Stimulated activated CD4-positive, alpha-beta T cell treated with anti-CD3 and anti-CD28 coated beads, Interleukin-1b, Interleukin-23, amount 100 ng/mL, for 48 hours (primary cell): ENCODE measurements around the gene MVD.
"Not testable (repeated sequence)": the region's sequence is repeated elsewhere in the genome, so short reads cannot be mapped to it uniquely, and the experiment has no call there.

Experiments used
- DNase-seq: peaks from one replicate; pipeline ENCODE4 v3.0.0-alpha.2; 2020

The MVD gene

DNA sequence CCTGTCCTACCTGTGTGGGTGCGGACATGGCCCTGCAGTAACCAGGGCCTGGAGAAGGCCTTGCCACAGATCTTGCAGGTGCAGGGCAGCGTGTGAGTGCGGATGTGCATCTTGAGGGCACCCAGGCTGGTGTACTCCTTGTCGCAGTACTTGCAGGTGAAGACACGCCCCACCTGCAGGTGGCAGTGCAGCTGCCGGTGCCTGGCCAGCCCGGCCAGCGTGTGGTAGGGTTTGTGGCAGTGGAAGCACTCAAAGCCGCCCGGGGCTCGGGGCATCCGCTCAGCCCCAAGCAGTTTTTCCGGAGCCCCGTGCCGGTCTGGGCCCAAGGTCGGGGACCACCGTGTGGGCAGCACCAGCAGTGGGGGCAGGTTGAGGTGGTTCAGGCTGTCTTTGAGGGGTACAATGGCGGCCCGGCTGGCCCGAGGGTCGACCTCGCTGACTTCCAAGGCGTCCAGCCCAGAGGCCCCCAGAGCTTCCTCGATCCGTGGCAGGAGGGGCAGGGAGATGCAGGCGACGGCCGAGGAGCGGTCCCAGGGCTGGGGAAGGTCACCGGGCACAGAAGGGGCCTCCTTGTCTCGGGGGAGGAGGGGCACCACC, 18.3 kb upstream of the MVD start:
- peak; percentile 57 for DNase-seq

- DNase-seq: no peak
Observed at GRCh38 chr16:88680554-88681083, 17.7 kb upstream of the MVD start.

DNA sequence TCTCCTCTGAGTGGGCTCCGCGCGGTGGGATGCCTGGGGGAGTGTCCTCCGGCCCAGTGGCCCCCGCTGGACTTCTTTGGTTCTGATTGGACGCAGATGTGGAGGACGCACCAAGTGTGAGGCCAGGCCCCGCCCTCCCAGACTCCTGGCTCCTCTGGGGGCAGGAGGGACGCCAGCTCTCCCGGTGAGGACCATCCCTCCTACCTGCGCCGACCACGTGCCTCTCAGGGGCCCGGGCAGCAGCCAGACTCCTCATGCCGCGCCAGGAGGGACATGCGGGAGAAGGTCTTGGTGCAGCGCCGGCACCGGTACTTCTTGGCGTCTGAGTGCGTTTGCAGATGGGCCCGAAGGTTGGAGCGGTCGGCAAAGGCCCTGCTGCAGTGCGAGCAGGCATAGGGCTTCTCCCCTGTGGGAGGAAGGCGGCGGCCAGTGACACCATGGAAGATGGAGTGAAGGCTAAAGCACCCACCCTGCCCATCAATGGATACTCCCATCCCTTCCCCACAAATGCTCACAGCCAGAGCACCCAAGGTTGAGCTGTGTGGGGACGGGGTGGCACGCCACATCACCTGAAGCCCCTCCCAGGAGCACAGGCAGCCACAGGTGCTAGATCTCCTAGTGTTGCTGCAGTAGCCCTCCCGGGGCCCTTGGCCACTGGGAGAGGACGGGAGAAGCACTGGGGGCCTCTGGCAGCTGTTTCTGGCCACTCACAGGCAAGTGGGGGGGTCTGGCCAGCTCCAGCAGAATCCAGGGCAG, 15.5 kb upstream of the MVD start:
- DNase-seq: no peak

DNA sequence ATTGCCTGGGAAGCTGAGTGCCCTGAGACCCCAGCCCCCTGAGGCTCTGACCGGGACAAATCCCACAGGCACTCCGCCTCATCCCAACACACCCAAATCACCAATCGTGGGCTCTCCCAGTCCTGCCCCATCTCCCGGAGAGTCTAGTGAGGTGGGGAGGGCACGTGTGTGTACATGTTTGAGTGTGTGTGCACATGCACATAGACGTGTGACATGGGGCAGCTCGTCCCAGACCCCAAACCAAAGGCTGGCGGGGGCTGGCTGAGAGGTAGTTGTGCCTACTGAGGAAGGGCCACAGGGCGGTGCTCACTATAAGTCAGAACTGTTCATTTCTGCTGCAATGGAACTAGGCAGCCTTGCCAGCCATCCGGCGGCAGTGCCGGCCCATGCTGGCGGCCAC, 14.8 kb upstream of the MVD start:
- no peak for DNase-seq

GRCh38 chr16:88676502-88677242, 13.8 kb upstream of the MVD start:
- DNase-seq: no peak

- no peak for DNase-seq
Observed at GRCh38 chr16:88673716-88674379, 11.0 kb upstream of the MVD start.

- no peak for DNase-seq
Observed at GRCh38 chr16:88672776-88673175, 9.9 kb upstream of the MVD start.

DNA sequence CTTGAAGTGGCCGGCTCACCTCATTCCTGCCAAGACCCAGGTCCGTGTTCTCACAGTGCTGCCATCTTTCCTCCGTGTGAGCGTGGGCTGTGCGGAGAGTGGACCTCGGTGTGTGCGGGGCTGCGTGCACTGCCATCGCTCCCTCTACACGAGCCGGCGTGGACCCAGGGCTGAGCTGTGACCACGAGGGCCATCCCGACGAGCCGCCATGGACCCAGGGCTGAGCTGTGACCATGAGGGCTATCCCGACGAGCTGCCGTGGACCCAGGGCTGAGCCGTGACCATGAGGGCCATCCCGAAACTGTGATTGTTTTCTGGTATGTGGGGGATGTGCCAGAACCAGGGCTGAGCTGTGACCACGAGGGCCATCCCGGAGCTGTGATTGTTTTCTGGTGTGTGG, 8.9 kb upstream of the MVD start:
- no peak for DNase-seq

DNA sequence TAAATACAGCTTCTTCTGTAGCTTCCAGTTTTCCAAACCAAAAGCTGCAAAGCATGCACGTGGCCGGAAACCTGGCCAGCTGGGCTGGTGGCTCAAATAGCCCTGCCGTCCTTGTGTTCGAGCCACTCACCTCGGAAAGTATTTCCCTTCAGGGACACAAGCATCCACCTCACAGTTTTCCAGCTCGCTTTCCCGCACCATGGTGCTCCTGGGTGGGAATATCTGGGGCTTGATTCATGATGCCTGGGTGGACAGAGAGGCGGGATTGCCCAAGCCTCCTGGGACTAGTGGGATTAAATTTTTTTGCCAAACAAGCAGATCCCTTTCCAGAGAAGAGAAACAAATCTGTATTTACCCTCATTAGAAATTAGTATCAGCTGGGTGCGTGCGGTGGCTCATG, 7.1 kb upstream of the MVD start:
- DNase-seq: no peak

- not testable (repeated sequence) for DNase-seq
Observed at GRCh38 chr16:88669493-88669892, 6.6 kb upstream of the MVD start.

DNA sequence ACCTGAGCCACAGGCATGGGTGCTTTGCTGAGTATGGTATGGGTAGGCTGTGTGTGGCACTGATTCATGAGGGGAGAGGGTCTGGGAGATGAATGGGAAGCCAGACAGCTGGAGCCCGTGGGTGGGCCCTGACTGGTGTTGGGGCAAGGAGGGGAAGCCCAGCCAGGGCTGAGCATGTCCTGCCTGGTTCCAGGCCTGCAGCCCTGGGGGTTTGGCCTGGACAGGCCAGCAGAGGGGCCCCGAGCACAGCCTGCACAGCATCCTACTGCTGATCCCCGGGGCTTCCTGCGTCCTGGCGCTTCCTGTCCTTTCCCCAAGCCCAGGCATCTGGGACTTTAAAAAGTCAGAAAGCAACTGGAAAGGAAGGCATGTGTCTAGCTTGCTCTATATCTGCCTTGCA, 4.6 kb upstream of the MVD start:
- DNase-seq: no peak

GRCh38 chr16:88665570-88665969, 2.7 kb upstream of the MVD start:
- DNase-seq: no peak

GRCh38 chr16:88665148-88665547, 2.3 kb upstream of the MVD start:
- no peak for DNase-seq

- DNase-seq: no peak
Observed at GRCh38 chr16:88662222-88662842, 559 bp downstream of the MVD start.

DNA sequence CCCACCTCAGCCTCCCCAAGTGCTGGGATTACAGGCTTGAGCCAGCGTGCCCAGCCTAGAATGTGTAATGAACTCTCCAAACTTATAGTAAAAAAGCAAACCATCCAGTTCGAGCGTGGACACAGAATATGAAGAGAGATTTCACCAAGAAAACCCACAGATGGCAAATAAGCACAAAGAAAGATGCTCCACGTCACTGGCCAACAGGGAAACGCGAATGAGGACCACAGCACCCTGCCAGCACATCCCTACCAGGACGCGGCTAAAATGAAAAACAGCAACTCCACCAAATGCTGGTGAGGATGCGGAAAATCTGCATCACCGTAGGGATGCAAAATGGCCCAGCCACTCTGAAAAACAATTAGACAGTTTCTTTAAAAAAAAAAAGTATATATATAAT, 1.4 kb downstream of the MVD start:
- DNase-seq: no peak

- DNase-seq: no peak
Observed at GRCh38 chr16:88659160-88659559, 3.7 kb downstream of the MVD start.

- DNase-seq: no peak
Observed at GRCh38 chr16:88658714-88659113, 4.2 kb downstream of the MVD start.

DNA sequence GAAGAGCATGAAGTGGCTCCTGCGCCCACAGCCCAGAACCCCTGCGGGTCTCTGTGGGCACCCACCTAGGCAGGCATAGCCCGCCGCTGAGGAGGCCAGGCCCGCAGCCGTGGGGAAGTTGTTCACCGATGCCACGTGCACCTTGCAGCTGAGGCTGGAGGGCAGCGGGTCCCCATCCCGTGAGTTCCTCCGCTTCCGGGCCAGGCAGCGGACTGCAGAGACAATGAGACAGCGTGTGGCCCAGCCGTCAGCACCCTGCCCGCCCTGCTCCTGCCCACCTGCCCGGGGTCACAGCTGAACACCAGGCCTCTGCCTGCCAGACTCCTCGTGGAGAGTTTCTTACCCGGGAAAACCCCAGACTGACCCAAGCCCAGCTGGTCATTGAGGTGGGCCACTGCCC, 5.5 kb downstream of the MVD start:
- no peak for DNase-seq

DNA sequence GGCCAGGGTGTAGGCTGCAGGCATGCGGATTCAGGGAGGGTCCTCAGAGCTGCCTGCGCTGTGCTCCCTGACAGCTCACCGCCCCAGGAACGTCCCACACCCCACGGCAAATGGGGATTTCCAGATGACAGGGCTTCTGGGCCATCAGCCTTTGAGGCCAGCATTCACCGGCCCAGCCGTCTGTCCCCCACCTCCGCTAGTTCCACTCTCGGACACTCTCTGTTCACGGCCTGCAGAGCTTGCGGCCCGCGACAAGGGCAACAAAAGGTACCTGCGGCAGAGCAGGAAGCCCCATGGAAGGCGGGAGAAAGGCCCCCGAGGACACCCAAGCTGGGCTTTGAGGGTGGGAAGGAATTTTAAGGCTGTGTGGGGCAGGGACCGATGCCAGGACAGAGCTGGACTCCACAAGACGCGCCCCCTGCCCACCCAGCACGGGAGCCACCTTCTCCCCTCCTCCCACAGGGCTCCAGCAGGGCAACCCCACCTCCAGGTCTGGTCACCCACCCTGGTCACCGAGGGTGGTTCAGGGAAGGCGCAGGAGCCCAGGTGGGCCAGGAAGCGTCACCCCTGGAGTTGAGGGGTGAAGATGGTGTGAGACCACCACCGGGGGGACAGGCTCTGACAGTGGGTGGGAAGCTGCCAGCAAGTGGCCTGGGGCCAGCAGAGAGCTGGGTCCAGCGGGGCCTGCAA, 6.5 kb downstream of the MVD start:
- no peak for DNase-seq

DNA sequence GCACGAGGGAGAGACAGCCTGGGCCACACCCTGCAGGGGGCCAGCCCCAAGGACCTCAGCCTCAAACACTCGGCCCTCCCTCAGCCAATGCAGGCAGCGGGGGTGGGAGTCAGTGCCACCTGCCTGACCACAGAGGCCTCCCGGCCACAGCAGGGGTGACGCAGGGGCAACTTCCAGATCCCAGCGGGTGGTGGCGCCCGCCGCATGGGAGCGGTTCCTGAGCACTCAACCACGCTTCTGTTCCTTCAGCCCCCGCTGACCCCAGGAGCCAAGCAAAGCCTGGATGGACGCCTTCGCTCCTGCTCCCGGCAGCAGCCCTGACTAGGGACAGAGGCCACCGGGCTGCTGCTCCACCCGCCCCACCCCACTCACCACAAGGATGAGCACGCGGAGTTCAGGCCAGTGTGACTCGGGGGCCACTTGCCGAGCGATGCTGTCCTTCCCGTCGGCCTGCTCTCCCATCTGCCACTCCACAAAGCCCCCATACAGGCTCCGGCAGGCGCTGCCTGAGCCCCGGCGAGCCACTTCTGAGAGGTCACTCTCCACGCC, 7.1 kb downstream of the MVD start:
- DNase-seq: no peak

- no peak for DNase-seq
Observed at GRCh38 chr16:88655053-88655732, 7.7 kb downstream of the MVD start.
